ENCODE results near the gene SPO11.

Gene SPO11

GRCh38 chr20:57312138-57312537 is 17.5 kb upstream of the SPO11 start:
- no peak for DNase-seq

GRCh38 chr20:57313230-57313629 is 16.4 kb upstream of the SPO11 start:
- no peak for DNase-seq

- no peak for DNase-seq
Measured at GRCh38 chr20:57313951-57314350, 15.7 kb upstream of the SPO11 start.

- DNase-seq = no peak
Measured at GRCh38 chr20:57315083-57315975, 14.3 kb upstream of the SPO11 start.

- DNase-seq = no peak
Measured at GRCh38 chr20:57315976-57316480, 13.6 kb upstream of the SPO11 start.

GRCh38 chr20:57316795-57317201 is 12.8 kb upstream of the SPO11 start:
- DNase-seq = no peak

GRCh38 chr20:57317316-57317788 is 12.3 kb upstream of the SPO11 start:
- no peak for DNase-seq

- no peak for DNase-seq
Measured at GRCh38 chr20:57317789-57318371, 11.7 kb upstream of the SPO11 start.

- no peak for DNase-seq
Measured at GRCh38 chr20:57319584-57319983, 10.0 kb upstream of the SPO11 start.

- no peak for DNase-seq
Measured at GRCh38 chr20:57320358-57320757, 9.2 kb upstream of the SPO11 start.

- no peak for DNase-seq
Measured at GRCh38 chr20:57321142-57321541, 8.5 kb upstream of the SPO11 start.

- no peak for DNase-seq
Measured at GRCh38 chr20:57322476-57322875, 7.1 kb upstream of the SPO11 start.

GRCh38 chr20:57323034-57323433 is 6.6 kb upstream of the SPO11 start:
- no peak for DNase-seq

- no peak for DNase-seq
Measured at GRCh38 chr20:57325632-57326356, 3.8 kb upstream of the SPO11 start.

GRCh38 chr20:57326667-57327455 is 2.7 kb upstream of the SPO11 start:
- no peak for DNase-seq

GRCh38 chr20:57327820-57328219 is 1.8 kb upstream of the SPO11 start:
- DNase-seq = no peak

GRCh38 chr20:57330998-57331397 is 1.4 kb downstream of the SPO11 start:
- no peak for DNase-seq

- DNase-seq = no peak
Measured at GRCh38 chr20:57332105-57333089, 2.8 kb downstream of the SPO11 start.

- DNase-seq = no peak
Measured at GRCh38 chr20:57335392-57335791, 5.8 kb downstream of the SPO11 start.

GRCh38 chr20:57341663-57342062 is 12.1 kb downstream of the SPO11 start:
- DNase-seq = no peak

GRCh38 chr20:57342829-57343228 is 13.2 kb downstream of the SPO11 start:
- no peak for DNase-seq
